NCI-H2029 treated with DMSO at 0.1 percent for 48 hours (cell line): ENCODE data around the gene ROBO4.
A peak's percentile ranks its signal among the peaks of the same experiment; 100 is the strongest.

ENCODE experiments used
- DNase-seq: peaks from one replicate; lab custom pipeline; 2025; lab: John Stamatoyannopoulos, UW

ROBO4 gene

GRCh38 chr11:124872741-124873140 lies 24.9 kb downstream of the ROBO4 start:
- no peak for DNase-seq

DNA sequence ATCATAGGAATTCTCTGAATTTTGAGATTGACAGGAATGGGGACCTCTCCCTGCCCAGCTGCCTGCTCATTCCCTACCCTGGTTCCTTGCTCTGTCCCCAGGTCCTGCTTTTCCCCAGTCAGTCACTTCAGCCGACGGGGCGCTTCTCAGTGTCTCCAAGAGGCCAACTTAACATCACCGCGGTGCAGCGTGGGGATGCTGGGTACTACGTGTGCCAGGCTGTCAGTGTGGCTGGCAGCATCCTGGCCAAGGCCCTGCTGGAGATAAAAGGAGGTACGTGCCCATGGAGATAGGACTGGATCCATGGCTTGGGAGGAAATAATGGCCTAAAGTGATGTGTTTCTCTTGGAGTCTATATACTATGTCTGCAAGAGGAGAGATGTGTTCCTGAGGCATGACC lies 25.4 kb downstream of the ROBO4 start:
- DNase-seq, result no peak

DNA sequence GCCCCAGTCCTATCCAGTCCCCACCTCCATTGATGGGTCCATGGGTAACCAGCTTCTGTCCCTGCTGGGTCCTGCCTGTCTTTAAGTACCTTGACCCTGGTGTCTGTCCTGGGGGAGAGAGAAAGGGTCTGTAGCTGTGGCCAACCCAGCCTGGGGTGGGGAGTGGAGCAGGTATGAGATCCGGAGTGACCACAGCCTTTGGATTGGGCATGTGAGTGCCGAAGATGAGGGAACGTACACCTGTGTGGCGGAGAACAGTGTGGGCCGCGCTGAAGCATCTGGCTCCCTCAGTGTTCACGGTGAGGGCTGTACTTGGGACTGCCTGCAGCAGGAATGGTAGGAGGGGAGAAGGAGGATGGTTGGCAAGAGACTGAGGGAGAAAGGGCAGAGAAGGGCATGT lies 27.2 kb downstream of the ROBO4 start:
- no peak for DNase-seq

DNA sequence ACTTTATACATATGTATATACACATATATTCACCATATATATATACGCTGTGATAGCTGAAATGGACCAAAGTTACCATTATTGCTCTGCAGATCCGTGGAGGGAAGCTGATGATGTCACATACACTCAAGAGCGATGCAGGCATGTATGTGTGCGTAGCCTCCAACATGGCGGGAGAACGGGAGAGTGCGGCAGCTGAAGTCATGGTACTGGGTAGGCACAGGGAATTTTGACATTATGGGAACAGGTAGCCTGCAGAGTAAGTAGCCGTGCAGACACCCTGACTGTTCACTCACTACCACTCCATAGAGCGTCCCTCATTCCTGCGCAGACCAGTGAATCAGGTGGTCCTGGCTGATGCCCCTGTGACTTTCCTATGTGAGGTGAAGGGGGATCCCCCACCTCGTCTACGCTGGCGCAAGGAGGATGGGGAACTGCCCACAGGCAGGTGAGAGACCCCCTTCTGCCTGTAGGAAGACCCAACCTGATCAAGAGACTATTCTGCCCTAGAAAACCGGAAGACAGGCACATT lies 27.7 kb downstream of the ROBO4 start:
- DNase-seq, result no peak

DNA sequence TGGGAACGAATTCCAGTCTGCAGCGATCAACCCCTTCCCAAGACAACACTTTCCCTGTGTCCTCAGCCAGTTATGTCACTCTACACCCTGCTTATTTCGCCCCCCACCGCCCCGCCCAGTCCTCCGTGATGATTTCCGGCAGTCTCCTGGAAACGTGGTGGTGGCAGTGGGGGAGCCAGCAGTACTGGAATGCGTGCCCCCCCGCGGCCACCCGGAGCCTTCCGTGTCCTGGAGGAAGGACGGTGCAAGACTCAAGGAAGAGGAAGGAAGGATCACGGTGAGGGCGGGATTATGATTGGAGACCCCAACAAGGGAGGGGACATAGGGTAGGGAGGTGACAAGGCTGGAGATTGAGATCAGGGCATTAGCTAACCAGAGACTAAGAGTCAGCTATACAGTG lies 28.3 kb downstream of the ROBO4 start:
- no peak for DNase-seq

DNA sequence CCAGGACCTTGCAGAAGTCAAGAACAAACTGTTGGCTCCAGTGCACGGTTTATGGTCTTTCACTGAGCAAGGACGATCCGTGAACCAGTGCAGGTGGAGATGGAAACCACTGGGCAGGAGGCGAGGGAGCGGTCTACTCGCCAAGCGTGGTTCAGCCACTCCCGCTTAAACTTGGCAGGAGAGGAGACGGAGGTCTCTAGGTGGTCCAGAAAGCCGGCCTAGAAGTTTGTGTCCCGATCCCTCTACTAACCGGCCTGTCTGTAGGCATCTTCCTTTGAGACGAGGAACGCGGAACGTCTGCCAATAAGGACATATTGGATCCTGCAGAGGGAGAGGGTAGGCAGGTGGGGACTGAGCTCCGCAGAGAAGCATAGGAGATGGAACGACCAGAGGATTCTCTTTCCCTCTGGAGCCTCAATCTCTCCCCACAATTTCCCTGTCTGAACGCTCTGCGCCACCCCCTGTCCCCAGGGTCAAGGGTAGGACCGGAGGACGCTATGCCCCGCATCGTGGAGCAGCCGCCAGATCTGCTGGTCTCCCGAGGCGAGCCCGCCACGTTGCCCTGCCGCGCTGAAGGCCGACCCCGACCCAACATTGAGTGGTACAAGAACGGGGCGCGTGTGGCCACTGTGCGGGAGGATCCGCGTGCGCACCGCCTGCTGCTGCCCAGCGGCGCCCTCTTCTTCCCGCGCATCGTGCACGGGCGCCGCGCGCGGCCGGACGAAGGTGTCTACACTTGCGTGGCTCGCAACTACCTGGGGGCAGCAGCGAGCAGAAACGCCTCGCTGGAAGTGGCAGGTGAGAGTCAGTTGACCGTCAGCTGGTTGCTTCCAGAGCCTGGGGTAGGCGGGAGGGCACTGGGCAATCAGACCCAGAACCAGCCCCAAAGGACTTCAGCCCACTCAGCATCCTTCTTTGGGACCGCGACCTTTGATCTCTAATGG lies 29.1 kb downstream of the ROBO4 start:
- DNase-seq, result no peak

DNA sequence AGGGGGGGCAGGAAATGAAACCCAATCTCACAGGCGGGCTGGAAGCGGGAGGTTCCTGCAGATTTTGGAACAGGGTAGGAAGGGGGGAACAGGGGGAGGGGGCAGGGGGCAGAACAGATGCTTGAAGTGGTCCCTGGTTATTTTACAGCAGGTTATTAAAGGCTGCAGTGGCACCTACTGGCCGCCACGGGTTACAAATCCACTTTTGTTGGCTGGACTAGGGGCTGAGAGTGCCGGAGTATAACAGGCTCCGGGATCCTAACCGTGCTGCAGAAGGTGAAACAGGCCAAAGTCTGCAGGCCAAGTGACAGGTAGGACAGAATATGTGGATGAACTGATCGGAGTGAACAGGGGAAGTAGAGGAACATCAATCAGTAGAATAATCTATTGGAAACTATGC lies 30.0 kb downstream of the ROBO4 start:
- DNase-seq, result no peak

- DNase-seq, result no peak
Measured at GRCh38 chr11:124865902-124866851, 31.5 kb downstream of the ROBO4 start.

DNA sequence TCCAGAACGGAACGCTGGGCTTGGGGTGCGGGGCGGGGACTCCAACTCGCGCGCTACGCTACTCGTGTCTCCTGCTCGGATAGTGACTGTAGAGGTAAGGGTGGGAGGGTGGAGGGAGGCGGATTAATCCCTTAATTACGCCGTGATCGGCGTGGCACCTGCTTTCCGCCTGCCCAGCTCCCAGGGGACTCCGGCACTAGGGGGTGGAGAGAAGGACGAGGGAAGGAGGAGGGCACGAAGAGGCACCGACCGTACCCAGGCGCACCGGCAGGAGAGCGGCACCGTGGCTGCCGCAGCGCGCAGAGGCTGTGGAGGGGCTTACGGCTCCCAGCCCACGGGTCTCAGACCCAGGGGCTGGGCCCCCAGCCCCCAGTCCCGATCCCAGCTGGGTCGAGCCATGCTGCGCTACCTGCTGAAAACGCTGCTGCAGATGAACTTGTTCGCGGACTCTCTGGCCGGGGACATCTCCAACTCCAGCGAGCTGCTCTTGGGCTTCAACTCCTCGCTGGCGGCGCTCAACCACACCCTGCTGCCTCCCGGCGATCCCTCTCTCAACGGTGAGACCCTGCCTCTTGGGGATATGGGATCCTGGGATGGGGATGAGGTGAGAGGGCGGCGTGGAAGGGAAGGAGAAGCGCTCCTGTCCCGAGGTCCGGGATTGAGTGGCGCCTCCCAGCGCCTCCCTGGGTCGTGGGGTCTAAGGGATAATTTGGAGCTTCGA lies 32.3 kb downstream of the ROBO4 start, which contains the start of gene ROBO3:
Gene ROBO3, plus strand, starts transcription at position 252 of the 721 bp plus-strand sequence. Its CDS starts 146 bp downstream, at position 398.
- no peak for DNase-seq

DNA sequence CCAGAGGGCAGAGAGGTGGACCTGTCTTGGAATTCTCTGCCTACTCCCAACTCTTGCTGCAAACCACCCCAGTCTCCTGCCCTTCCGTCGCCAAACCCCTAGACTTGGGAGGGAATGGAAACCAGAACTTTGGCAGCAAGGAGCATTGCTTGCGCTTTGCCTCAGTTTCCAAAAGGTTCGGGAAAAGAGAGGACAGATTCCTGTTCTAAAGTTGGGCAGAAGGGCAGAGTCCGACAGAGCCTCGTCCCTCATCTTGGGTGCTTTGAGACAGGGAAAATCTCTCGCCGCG lies 32.8 kb downstream of the ROBO4 start:
- DNase-seq, result no peak

- no peak for DNase-seq
Measured at GRCh38 chr11:124864176-124864891, 33.3 kb downstream of the ROBO4 start.

GRCh38 chr11:124863826-124864165 lies 33.9 kb downstream of the ROBO4 start:
- no peak for DNase-seq

- DNase-seq, result no peak
Measured at GRCh38 chr11:124863137-124863825, 34.4 kb downstream of the ROBO4 start.

- DNase-seq, result no peak
Measured at GRCh38 chr11:124861670-124862069, 36.0 kb downstream of the ROBO4 start.

GRCh38 chr11:124859171-124859570 lies 38.5 kb downstream of the ROBO4 start:
- no peak for DNase-seq

- no peak for DNase-seq
Measured at GRCh38 chr11:124846070-124846673, 51.5 kb downstream of the ROBO4 start.

- no peak for DNase-seq
Measured at GRCh38 chr11:124844664-124845079, 53.0 kb downstream of the ROBO4 start.

GRCh38 chr11:124843616-124843910 lies 54.1 kb downstream of the ROBO4 start:
- DNase-seq, result no peak

DNA sequence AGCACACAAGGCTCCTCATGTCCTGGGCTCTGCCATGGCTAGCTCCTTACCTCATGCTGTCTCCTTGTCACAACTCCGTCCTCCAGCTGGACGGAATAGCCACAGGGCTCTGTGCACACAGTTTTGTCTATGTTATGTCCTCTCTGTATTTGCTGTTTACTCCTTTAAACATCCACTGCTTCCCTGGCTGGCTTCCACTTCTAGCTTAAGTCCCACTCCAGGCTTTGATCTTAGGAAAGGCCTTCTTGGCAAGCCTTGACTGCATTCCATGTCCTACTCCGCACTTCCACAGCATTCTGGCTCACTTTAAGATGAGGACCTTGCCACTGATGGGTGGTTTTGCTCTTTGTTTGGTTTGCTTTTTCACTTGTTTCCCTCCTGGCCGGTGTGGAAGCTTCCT lies 55.4 kb downstream of the ROBO4 start:
- no peak for DNase-seq

DNA sequence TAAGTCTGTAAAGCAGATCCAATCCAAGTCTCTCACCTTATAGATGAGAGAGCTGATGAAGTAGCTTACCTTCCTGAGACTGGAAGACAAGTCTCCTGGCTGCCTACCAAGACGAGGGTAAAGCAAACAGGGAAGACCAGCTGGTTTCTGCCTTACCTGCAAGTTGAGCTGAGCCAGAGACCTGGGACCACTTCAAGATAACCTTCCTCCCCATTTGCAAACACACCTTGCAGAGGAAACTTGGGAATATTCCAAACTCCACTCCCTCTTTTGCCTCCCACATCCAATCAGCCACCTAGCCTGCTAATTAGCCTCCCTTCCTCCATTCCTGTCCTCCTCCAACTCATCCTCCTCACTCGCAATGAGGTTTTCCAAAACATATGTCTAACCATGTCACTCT lies 55.8 kb downstream of the ROBO4 start:
- peak; percentile 18 for DNase-seq

DNA sequence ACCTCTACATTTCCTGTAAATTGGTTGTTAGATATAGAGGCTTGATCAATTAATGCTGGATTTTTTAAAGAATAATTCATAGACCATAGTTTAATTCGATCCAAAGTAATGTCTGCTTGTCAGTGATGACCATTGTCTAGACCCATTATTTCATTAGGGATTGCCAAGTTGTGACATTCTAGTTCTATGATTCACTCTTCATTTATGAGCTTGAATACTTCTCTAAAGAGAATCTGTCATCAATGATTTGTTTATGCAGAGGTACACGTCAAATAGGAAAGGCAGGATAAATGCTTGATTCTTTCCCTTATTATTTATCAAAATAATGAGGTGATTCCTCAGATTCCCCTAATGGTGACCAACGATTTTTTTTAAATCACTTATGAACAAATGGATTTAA lies 56.5 kb downstream of the ROBO4 start:
- DNase-seq, result no peak
